Pancreas (tissue), 10 donors: ENCODE results near the gene LYST. TPM values are rescaled to one million over a fixed set of nuclear protein-coding genes. Genes with fewer than 3 reads are reported as not detected.

Experiments used
- ATAC-seq, 4 donors: fragments of 200-7000 bp; cut with Tn5 transposase; one replicate each; pipeline versions ENCODE4 v1.8.0 to v1.9.1; 2020; ENCODE audit warnings: mild to moderate bottlenecking in 4 of 4, moderate library complexity in 4 of 4
- DNase-seq, 6 donors: peaks; one replicate each; pipeline ENCODE4 v3.0.0-alpha.2; 2020
- FAIRE-seq: peaks from 2 replicates; lab custom pipeline; 2012; peaks lifted over from hg19 to GRCh38; lab: Jason Lieb, UNC
- H3K27ac ChIP-seq, 4 donors: fragments of 200-600 bp; sonication (generic); 1 replicate in 3 of 4; 2 replicates in 1 of 4; pipeline versions ENCODE4 v1.5.0 to v1.8.0; 2020
- H3K27me3 ChIP-seq, 4 donors: fragments of 200-600 bp; one replicate each; pipeline ENCODE4 v1.8.0; 2021
- H3K36me3 ChIP-seq, 3 donors: fragments of 200-600 bp; sonication (generic) in 1 of 3; one replicate each; pipeline versions ENCODE4 v1.5.0 to v1.8.0; 2020 to 2021
- H3K4me1 ChIP-seq, 3 donors: fragments of 200-600 bp; one replicate each; pipeline ENCODE4 v1.8.0; 2021
- H3K4me3 ChIP-seq, 4 donors: fragments of 200-600 bp; sonication (generic) in 2 of 4; one replicate each; pipeline versions ENCODE4 v1.5.0 to v1.8.0; 2020 to 2021
- H3K9me3 ChIP-seq, 4 donors: fragments of 200-600 bp; one replicate each; pipeline ENCODE4 v1.8.0; 2021
- WGBS, 2 donors: extraction: QIAGEN DNeasy Blood & Tissue Kit; methylation state at CpG; one replicate each; pipeline ENCODE4 v1.1.7; 2013; 5-methylcytosine and 5-hydroxymethylcytosine counted together
- intact Hi-C, 3 donors: fragments of 100-400 bp; cut with DNase I; formaldehyde crosslinking; loops; one replicate each; pipeline versions ENCODE4 v1.11.1 to v1.14.2; 2022
- polyA plus RNA-seq, 2 donors: library from polyadenylated mRNA; stranded (reverse); fragments of 200-250 nt; gene quantifications; one replicate each; pipeline ENCODE4 v1.2.3, GENCODE V29; 2013
- total RNA-seq, 6 donors: library from RNA; stranded (reverse); fragmentation: NEBNext Ultra II Directional in 4 of 6; extraction: Animal tissue kit (Norgen Biotek cat#: 25700) in 4 of 6; gene quantifications; one replicate each; pipeline versions ENCODE4 v1.2.1 to v1.2.4, GENCODE V29; 2021 to 2023
- TF ChIP-seq, protein P1 (sequence below), 4 donors: fragments of 200-600 bp; sonication (generic) in 3 of 4; IDR thresholded peaks; one replicate each; pipeline versions ENCODE4 v1.5.0 to v1.8.0; 2021; ENCODE audit warnings: antibody characterized with exemption in 4 of 4
- donor health status: healthy with polysubstance abuse.
- donor health status: DM: no; HTN: no; CAD: no; lungs with moderate emphysema.
- donor health status: DM: no; HTN: no; CAD: no.
- donor health status: control.
- donor health status: control.
- donor health status: Bipolar disorder and iron deficiency.
- donor health status: DM: yes; HTN: yes; CAD: no.
- donor health status: DM: no; HTN: no; CAD: no.
- donor health status: DM: no; HTN: no; CAD: no.
- donor health status: DM: yes; HTN: yes; CAD: no.

Gene LYST
- total and polyA plus RNA-seq, 8 donors = 4.3 to 13.7 (median 8.9) TPM

DNA sequence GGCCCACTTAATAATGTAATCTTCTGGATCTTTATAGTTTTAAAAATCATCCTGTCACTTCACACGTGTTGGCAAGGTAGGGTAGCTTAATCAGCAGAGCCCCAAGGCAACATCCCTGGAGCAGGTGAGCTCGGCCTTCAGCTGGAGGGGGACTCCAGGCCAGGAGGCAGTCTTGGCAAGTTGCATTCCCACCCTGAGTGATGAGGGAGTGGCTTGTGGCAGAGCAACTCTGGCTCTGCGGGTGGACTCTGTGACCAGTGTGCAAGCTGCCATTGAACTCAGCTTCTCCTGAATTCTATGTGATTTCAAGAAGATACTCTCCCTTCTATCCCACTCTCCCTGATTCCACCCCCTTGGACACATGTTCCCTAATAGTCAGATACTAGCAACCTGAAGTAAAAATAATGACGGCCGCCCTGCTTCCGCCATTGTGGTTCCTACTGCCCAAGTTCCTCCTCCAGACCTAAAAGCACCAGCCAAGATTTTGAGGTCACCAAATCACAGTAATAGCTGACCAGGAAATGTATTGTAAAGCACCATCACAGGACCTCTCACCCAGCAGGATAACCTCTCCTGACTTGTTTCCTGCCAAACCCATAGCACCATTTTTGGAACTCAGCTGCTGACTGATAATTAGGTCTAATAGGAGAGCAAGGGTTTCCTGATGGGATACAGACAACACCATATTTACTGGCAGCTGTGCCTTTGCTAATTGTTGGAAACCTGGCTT, 11.5 kb upstream of the LYST start:
- intact Hi-C loops = no loop called here
- FAIRE-seq = no peak
- DNase-seq = no peak
- 67 to 76% methylated on average over 6 of the region's 6 CpGs for WGBS, 2 donors
- Histone ChIP-seq H3K4me1 (no peaks in the 10 kb centered on the region), H3K4me3 (no peak overlapping the region), H3K27ac (no peak overlapping the region), H3K9me3 (no peaks in the 10 kb centered on the region), H3K36me3 (no peaks in the 10 kb centered on the region), H3K27me3 (no peaks in the 10 kb centered on the region)
- TF ChIP-seq, protein P1, sequence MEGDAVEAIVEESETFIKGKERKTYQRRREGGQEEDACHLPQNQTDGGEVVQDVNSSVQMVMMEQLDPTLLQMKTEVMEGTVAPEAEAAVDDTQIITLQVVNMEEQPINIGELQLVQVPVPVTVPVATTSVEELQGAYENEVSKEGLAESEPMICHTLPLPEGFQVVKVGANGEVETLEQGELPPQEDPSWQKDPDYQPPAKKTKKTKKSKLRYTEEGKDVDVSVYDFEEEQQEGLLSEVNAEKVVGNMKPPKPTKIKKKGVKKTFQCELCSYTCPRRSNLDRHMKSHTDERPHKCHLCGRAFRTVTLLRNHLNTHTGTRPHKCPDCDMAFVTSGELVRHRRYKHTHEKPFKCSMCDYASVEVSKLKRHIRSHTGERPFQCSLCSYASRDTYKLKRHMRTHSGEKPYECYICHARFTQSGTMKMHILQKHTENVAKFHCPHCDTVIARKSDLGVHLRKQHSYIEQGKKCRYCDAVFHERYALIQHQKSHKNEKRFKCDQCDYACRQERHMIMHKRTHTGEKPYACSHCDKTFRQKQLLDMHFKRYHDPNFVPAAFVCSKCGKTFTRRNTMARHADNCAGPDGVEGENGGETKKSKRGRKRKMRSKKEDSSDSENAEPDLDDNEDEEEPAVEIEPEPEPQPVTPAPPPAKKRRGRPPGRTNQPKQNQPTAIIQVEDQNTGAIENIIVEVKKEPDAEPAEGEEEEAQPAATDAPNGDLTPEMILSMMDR (IDR thresholded peaks at IDR 0.05) = no peak
- ATAC-seq = peak in 2 of 4 donors; percentile 37 to 57

DNA sequence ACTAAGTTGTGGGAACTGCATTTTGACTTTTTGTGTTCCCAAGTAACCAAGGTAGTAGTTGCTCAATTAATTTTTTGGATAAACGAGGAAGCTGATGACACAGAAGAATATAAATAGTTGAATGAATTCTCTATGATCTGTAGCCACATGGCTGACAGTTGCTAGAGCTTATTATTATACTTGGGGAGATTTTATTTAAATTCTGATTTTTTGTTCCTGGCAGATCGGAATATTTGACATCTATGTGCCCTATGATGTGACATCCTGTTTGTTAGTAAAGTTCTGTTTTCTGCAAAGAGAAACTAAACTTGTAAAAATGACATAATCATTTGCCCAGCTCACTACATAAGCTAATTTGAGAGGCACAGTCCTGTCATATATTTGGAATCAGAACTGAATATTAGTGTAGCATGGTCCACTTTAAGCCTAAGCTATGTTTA, 9.7 kb upstream of the LYST start:
- no peak overlapping the region for H3K27ac ChIP-seq
- FAIRE-seq = no peak
- H3K27me3 ChIP-seq = no peaks in the 10 kb centered on the region
- intact Hi-C loops = no loop called here
- no peaks in the 10 kb centered on the region for H3K36me3 ChIP-seq
- no peak for DNase-seq
- no peak overlapping the region for H3K4me3 ChIP-seq
- ATAC-seq = no peak
- no peaks in the 10 kb centered on the region for H3K4me1 ChIP-seq
- H3K9me3 ChIP-seq = no peaks in the 10 kb centered on the region
- TF ChIP-seq, protein P1 (IDR thresholded peaks at IDR 0.05) = no peak
- WGBS, 2 donors = 55 to 82% methylated on average over 2 of the region's 2 CpGs

DNA sequence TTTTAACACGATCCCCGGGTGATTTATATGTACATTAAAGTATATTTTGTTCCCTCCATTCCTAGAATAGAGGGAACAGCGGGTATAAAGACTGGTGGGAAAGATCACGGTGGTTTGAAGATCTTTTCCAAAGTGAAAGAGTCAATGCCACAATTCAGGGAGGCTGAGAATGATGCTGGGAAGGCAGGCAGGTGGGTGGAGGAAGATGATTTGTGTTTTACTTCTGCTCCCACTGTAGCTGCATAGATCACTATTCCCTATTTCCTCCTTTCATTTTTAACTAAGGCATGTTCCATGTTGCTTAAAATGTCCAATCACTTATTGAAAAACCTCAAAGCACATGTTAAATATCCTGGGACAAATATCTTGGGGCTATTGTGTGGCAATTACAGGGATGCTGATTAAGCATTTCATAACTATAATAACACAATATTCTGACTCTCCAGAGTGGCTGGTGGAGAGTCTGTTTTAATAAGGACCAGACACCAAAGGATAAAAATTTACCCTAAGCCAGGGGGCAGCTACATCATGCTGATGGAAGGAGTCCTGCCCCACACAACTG, 8.4 kb upstream of the LYST start:
- no peak for DNase-seq
- intact Hi-C loops = no loop called here
- Histone ChIP-seq H3K4me3 (no peak overlapping the region), H3K36me3 (no peaks in the 10 kb centered on the region), H3K27me3 (no peaks in the 10 kb centered on the region), H3K9me3 (no peaks in the 10 kb centered on the region), H3K27ac (no peak overlapping the region), H3K4me1 (no peaks in the 10 kb centered on the region)
- no peak for ATAC-seq
- TF ChIP-seq, protein P1 (IDR thresholded peaks at IDR 0.05) = no peak
- WGBS, 2 donors = 78 to 80% methylated on average over 4 of the region's 4 CpGs
- no peak for FAIRE-seq

DNA sequence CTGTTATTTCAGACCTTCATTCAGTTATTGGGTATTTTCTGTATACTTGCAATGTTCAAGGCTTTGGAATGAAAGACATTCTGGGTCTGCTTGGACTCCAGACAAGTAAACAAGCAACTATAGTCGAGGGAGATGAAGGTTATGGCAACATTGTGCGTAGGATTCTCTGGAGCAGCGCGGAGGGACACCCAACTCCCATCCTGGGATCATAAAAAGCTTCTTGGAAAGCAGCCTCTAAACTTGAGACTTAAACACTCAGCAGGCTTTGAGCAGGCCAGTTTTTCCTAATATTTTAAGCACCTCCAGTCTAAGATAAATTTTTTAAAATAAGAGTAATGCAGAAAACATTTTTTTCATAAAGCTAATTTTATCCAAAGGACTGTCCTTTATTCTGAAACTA, 7.6 kb upstream of the LYST start:
- no peaks in the 10 kb centered on the region for H3K27me3 ChIP-seq
- no peaks in the 10 kb centered on the region for H3K4me1 ChIP-seq
- no peaks in the 10 kb centered on the region for H3K36me3 ChIP-seq
- no peak for ATAC-seq
- no peak overlapping the region for H3K27ac ChIP-seq
- WGBS, 2 donors = 65 to 68% methylated on average over 4 of the region's 4 CpGs
- DNase-seq = no peak
- H3K4me3 ChIP-seq = no peak overlapping the region
- H3K9me3 ChIP-seq = no peaks in the 10 kb centered on the region
- intact Hi-C loops = no loop called here
- FAIRE-seq = no peak
- TF ChIP-seq, protein P1 (IDR thresholded peaks at IDR 0.05) = no peak

DNA sequence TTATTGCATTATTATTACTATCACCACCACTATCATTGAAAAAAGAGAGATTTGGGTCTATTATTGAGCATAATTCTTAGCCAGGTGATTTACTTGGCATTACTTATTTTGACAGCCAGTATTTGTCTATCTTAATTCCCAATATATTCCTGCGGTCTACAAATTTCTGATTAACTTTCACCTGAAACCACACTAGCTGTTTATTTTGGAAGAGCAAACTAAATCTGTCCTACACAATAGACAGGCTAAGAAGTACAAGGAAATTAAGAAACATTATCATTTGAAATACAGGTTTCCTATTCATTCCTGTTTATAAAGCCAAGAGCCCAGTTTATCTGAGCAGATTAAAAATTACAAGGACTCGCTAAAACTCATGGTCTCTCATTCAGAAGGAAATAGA, 6.9 kb upstream of the LYST start:
- DNase-seq = no peak
- Histone ChIP-seq H3K9me3 (no peaks in the 10 kb centered on the region), H3K27ac (no peak overlapping the region), H3K4me1 (no peaks in the 10 kb centered on the region), H3K36me3 (no peaks in the 10 kb centered on the region), H3K27me3 (no peaks in the 10 kb centered on the region), H3K4me3 (no peak overlapping the region)
- intact Hi-C loops = no loop called here
- ATAC-seq = no peak
- no peak for FAIRE-seq
- 18 to 21% methylated on average over 2 of the region's 2 CpGs for WGBS, 2 donors
- TF ChIP-seq, protein P1 (IDR thresholded peaks at IDR 0.05) = no peak
